Left lobe of liver (tissue), 2 donors: Measurements from ENCODE around the gene CLIP4. TPM values are rescaled to one million over a fixed set of nuclear protein-coding genes. Genes with fewer than 3 reads are reported as not detected.

ENCODE experiments used
- ATAC-seq: fragments of 200-7000 bp; cut with Tn5 transposase; one replicate; pipeline ENCODE4 v1.9.1; 2020; ENCODE audit warnings: mild to moderate bottlenecking, moderate library complexity
- DNase-seq: peaks from one replicate; pipeline ENCODE4 v3.0.0-alpha.2; 2020; ENCODE audit warnings: low spot score
- total RNA-seq: library from RNA; stranded (reverse); gene quantifications from one replicate; pipeline ENCODE4 v1.2.1, GENCODE V29; 2021
- donor health status: DM: no; HTN: no; CAD: no; lungs with moderate emphysema.
- donor health status: DM: no; HTN: yes; CAD: no.

The CLIP4 gene
- total RNA-seq, 1 donor from 2014 or later, result 3.8 TPM

- ATAC-seq (peak; percentile 80), DNase-seq (no peak)
These were observed 15.1 kb downstream of the CLIP4 start for GRCh38 chr2:29130295-29130694.

GRCh38 chr2:29134933-29135332 is 19.7 kb downstream of the CLIP4 start:
- ATAC-seq (no peak), DNase-seq (no peak)

- ATAC-seq (no peak), DNase-seq (no peak)
These were observed 23.9 kb downstream of the CLIP4 start for GRCh38 chr2:29139152-29139551.

GRCh38 chr2:29139731-29140130 is 24.5 kb downstream of the CLIP4 start:
- ATAC-seq (no peak), DNase-seq (no peak)

- no peak for DNase-seq
These were observed 28.4 kb downstream of the CLIP4 start for GRCh38 chr2:29143657-29144056.

GRCh38 chr2:29146197-29146596 is 31.0 kb downstream of the CLIP4 start:
- no peak for DNase-seq
- no peak for ATAC-seq

More at GRCh38 chr2:29143657-29144056, 28.4 kb downstream of the CLIP4 start:
- no peak for ATAC-seq

GRCh38 chr2:29147963-29148362 is 32.7 kb downstream of the CLIP4 start:
- DNase-seq, result no peak
- no peak for ATAC-seq

- no peak for ATAC-seq
- DNase-seq, result no peak
These were observed 39.4 kb downstream of the CLIP4 start for GRCh38 chr2:29154610-29155009.

GRCh38 chr2:29155578-29155977 is 40.4 kb downstream of the CLIP4 start:
- ATAC-seq (no peak), DNase-seq (no peak)

GRCh38 chr2:29157131-29157530 is 41.9 kb downstream of the CLIP4 start:
- DNase-seq, result no peak
- no peak for ATAC-seq

- no peak for ATAC-seq
These were observed 43.9 kb downstream of the CLIP4 start for GRCh38 chr2:29159125-29159524.

GRCh38 chr2:29160184-29160583 is 45.0 kb downstream of the CLIP4 start:
- ATAC-seq (no peak), DNase-seq (no peak)

More at GRCh38 chr2:29159125-29159524, 43.9 kb downstream of the CLIP4 start:
- no peak for DNase-seq

- DNase-seq, result no peak
- ATAC-seq, result no peak
These were observed 47.2 kb downstream of the CLIP4 start for GRCh38 chr2:29162204-29162928.

- ATAC-seq (no peak), DNase-seq (no peak)
These were observed 49.1 kb downstream of the CLIP4 start for GRCh38 chr2:29164091-29164846.

- DNase-seq (no peak), ATAC-seq (peak; percentile 46)
These were observed 50.4 kb downstream of the CLIP4 start for GRCh38 chr2:29165362-29166241.

GRCh38 chr2:29166242-29167039 is 51.2 kb downstream of the CLIP4 start:
- no peak for DNase-seq
- ATAC-seq, result no peak

- DNase-seq, result no peak
- no peak for ATAC-seq
These were observed 59.7 kb downstream of the CLIP4 start for GRCh38 chr2:29174937-29175336.

- DNase-seq (no peak), ATAC-seq (no peak)
These were observed 60.1 kb downstream of the CLIP4 start for GRCh38 chr2:29175338-29175737.

GRCh38 chr2:29182334-29182733 is 67.1 kb downstream of the CLIP4 start:
- ATAC-seq, result no peak

GRCh38 chr2:29182920-29183319 is 67.7 kb downstream of the CLIP4 start:
- DNase-seq (no peak), ATAC-seq (no peak)

More at GRCh38 chr2:29182334-29182733, 67.1 kb downstream of the CLIP4 start:
- DNase-seq, result no peak
